Trophoblast cell (in vitro differentiated cells and primary cell): Measurements from ENCODE around the gene FOXL3.

Source experiments
- DNase-seq, 2 donors: peaks; one replicate each; pipeline ENCODE4 v3.0.0-alpha.2; 2016
- H2AFZ ChIP-seq: 2 replicates; pipeline ENCODE4 v1.6.1; 2013; ENCODE audit warnings: low read length, moderate library complexity, mild to moderate bottlenecking; ENCODE audit not compliant: insufficient read depth, poor library complexity
- H2AK5ac ChIP-seq: 2 replicates; pipeline ENCODE4 v1.6.1; 2013; ENCODE audit warnings: mild to moderate bottlenecking, low read length
- H2BK120ac ChIP-seq: 2 replicates; pipeline ENCODE4 v1.6.1; 2013; ENCODE audit warnings: low read length, mild to moderate bottlenecking, moderate library complexity; ENCODE audit not compliant: insufficient read depth, poor library complexity
- H2BK12ac ChIP-seq: 2 replicates; pipeline ENCODE4 v1.6.1; 2013; ENCODE audit warnings: mild to moderate bottlenecking, low read length, moderate library complexity
- H2BK5ac ChIP-seq: 2 replicates; pipeline ENCODE4 v1.6.1; 2013; ENCODE audit warnings: low read length, low read depth, moderate library complexity, mild to moderate bottlenecking; ENCODE audit not compliant: poor library complexity
- H3K14ac ChIP-seq: 2 replicates; pipeline ENCODE4 v1.6.1; 2013; ENCODE audit warnings: mild to moderate bottlenecking, low read length
- H3K18ac ChIP-seq: 2 replicates; pipeline ENCODE4 v1.6.1; 2013; ENCODE audit warnings: mild to moderate bottlenecking, low read length
- H3K23ac ChIP-seq: 2 replicates; pipeline ENCODE4 v1.6.1; 2013; ENCODE audit warnings: low read length
- H3K27ac ChIP-seq: 2 replicates; pipeline ENCODE4 v1.5.1; 2013; ENCODE audit warnings: low read depth, mild to moderate bottlenecking, inconsistent platforms, low read length, moderate library complexity
- H3K27me3 ChIP-seq: 2 replicates; pipeline ENCODE4 v1.6.1; 2013; ENCODE audit warnings: inconsistent platforms, mild to moderate bottlenecking, low read length, moderate library complexity; ENCODE audit not compliant: insufficient read depth
- H3K36me3 ChIP-seq, 2 experiments: 1 replicate in 1 of 2; 2 replicates in 1 of 2; pipeline ENCODE4 v1.6.1; 2013; ENCODE audit warnings: low read length in 2 of 2, mild to moderate bottlenecking in 2 of 2, moderate library complexity in 1 of 2; ENCODE audit not compliant: insufficient read depth in 2 of 2, control insufficient read depth in 1 of 2
- H3K4ac ChIP-seq: 2 replicates; pipeline ENCODE4 v1.6.1; 2013; ENCODE audit warnings: low read depth, mild to moderate bottlenecking, low read length, moderate library complexity
- H3K4me1 ChIP-seq, 2 experiments: 1 replicate in 1 of 2; 2 replicates in 1 of 2; pipeline ENCODE4 v1.6.1; 2013; ENCODE audit warnings: low read length in 2 of 2, mild to moderate bottlenecking in 2 of 2, moderate library complexity in 1 of 2; ENCODE audit not compliant: insufficient read depth in 2 of 2, control insufficient read depth in 1 of 2
- H3K4me2 ChIP-seq: 2 replicates; pipeline ENCODE4 v1.6.1; 2013; ENCODE audit warnings: inconsistent platforms, mild to moderate bottlenecking, low read length, moderate library complexity
- H3K4me3 ChIP-seq: 2 replicates; pipeline ENCODE4 v1.5.1; 2013; ENCODE audit warnings: mild to moderate bottlenecking, low read depth, low read length, inconsistent platforms
- H3K79me1 ChIP-seq: one replicate; pipeline ENCODE4 v1.6.1; 2013; ENCODE audit warnings: low read length
- H3K79me2 ChIP-seq: 2 replicates; pipeline ENCODE4 v1.6.1; 2013; ENCODE audit warnings: low read length, mild to moderate bottlenecking; ENCODE audit not compliant: control insufficient read depth, insufficient read depth, poor library complexity
- H3K9ac ChIP-seq: 2 replicates; pipeline ENCODE4 v1.6.1; 2013; ENCODE audit warnings: mild to moderate bottlenecking, low read length
- H3K9me3 ChIP-seq: 2 replicates; pipeline ENCODE4 v1.6.1; 2013; ENCODE audit warnings: low read depth, mild to moderate bottlenecking, control low read depth, inconsistent platforms, low read length; ENCODE audit not compliant: insufficient read depth
- H4K12ac ChIP-seq: 2 replicates; pipeline ENCODE4 v1.6.1; 2013; ENCODE audit warnings: low read depth, mild to moderate bottlenecking, low read length, moderate library complexity
- H4K8ac ChIP-seq: 2 replicates; pipeline ENCODE4 v1.6.1; 2013; ENCODE audit warnings: low read depth, mild to moderate bottlenecking, low read length, moderate library complexity
- H4K91ac ChIP-seq: one replicate; pipeline ENCODE4 v1.6.1; 2013; ENCODE audit warnings: low read depth, mild to moderate bottlenecking, low read length, moderate library complexity
- WGBS: extraction: QIAGEN DNeasy Blood & Tissue Kit; methylation state at CpG from one replicate; pipeline ENCODE4 v1.1.7; 2013; ENCODE audit warnings: missing lambda C conversion rate; ENCODE audit not compliant: insufficient read length, insufficient coverage; ENCODE audit errors: extremely low coverage; 5-methylcytosine and 5-hydroxymethylcytosine counted together

Gene FOXL3

GRCh38 chr7:276230-276835, 13.6 kb upstream of the FOXL3 start:
- no CpG with 5 or more reads among the region's 10 CpGs for WGBS
- Histone ChIP-seq H3K36me3 (no peaks in the 10 kb centered on the region), H4K91ac (no peak overlapping the region), H3K27ac (no peak overlapping the region), H3K9me3 (peaks cover 31% of the 10 kb centered on the region), H3K14ac (no peak overlapping the region), H3K4ac (no peak overlapping the region), H3K27me3 (no peaks in the 10 kb centered on the region), H4K8ac (no peak overlapping the region), H2BK12ac (no peak overlapping the region), H3K79me2 (no peaks in the 10 kb centered on the region), H2BK5ac (no peak overlapping the region), H3K18ac (no peak overlapping the region), H3K4me2 (no peak overlapping the region), H3K4me1 (no peaks in the 10 kb centered on the region), H3K4me3 (no peak overlapping the region), H3K79me1 (no peaks in the 10 kb centered on the region), H4K12ac (no peak overlapping the region), H2AFZ (no peak overlapping the region), H2AK5ac (no peak overlapping the region), H3K23ac (no peak overlapping the region), H3K9ac (no peak overlapping the region), H2BK120ac (no peak overlapping the region)
- no peak for DNase-seq

GRCh38 chr7:277228-277627, 12.7 kb upstream of the FOXL3 start:
- no peaks in the 10 kb centered on the region for H3K27me3 ChIP-seq
- no peak overlapping the region for H4K8ac ChIP-seq
- H3K4me1 ChIP-seq: no peaks in the 10 kb centered on the region
- DNase-seq: peak in 1 of 2 donors; percentile 4
- no peak overlapping the region for H3K9ac ChIP-seq
- no peak overlapping the region for H3K14ac ChIP-seq
- no peak overlapping the region for H3K18ac ChIP-seq
- WGBS: no CpG with 5 or more reads among the region's 4 CpGs
- no peak overlapping the region for H2AFZ ChIP-seq
- no peaks in the 10 kb centered on the region for H3K36me3 ChIP-seq
- peaks cover 25% of the 10 kb centered on the region for H3K9me3 ChIP-seq
- no peak overlapping the region for H2BK120ac ChIP-seq
- no peak overlapping the region for H2BK12ac ChIP-seq
- no peak overlapping the region for H3K23ac ChIP-seq
- H4K12ac ChIP-seq: no peak overlapping the region
- no peak overlapping the region for H3K4me3 ChIP-seq
- H4K91ac ChIP-seq: no peak overlapping the region
- H3K27ac ChIP-seq: no peak overlapping the region
- no peak overlapping the region for H3K4me2 ChIP-seq
- no peak overlapping the region for H2BK5ac ChIP-seq
- H3K4ac ChIP-seq: no peak overlapping the region
- no peak overlapping the region for H2AK5ac ChIP-seq
- H3K79me1 ChIP-seq: no peaks in the 10 kb centered on the region
- H3K79me2 ChIP-seq: no peaks in the 10 kb centered on the region

GRCh38 chr7:278081-278480, 11.9 kb upstream of the FOXL3 start:
- Histone ChIP-seq H3K9me3 (peaks cover 19% of the 10 kb centered on the region), H3K23ac (no peak overlapping the region), H4K12ac (no peak overlapping the region), H3K27ac (no peak overlapping the region), H3K36me3 (no peaks in the 10 kb centered on the region), H4K91ac (no peak overlapping the region), H3K9ac (no peak overlapping the region), H3K79me2 (no peaks in the 10 kb centered on the region), H2BK120ac (no peak overlapping the region), H3K18ac (no peak overlapping the region), H3K4ac (no peak overlapping the region), H3K79me1 (no peaks in the 10 kb centered on the region), H3K4me1 (no peaks in the 10 kb centered on the region), H4K8ac (no peak overlapping the region), H2AFZ (no peak overlapping the region), H2AK5ac (no peak overlapping the region), H2BK5ac (no peak overlapping the region), H3K4me3 (no peak overlapping the region), H3K14ac (no peak overlapping the region), H2BK12ac (no peak overlapping the region), H3K4me2 (no peak overlapping the region), H3K27me3 (no peaks in the 10 kb centered on the region)
- DNase-seq: no peak
- no CpG with 5 or more reads among the region's 5 CpGs for WGBS

GRCh38 chr7:279821-280220, 10.1 kb upstream of the FOXL3 start:
- no peak overlapping the region for H3K4me2 ChIP-seq
- no peak overlapping the region for H2BK12ac ChIP-seq
- no peaks in the 10 kb centered on the region for H3K4me1 ChIP-seq
- H3K27me3 ChIP-seq: no peaks in the 10 kb centered on the region
- no peak overlapping the region for H3K23ac ChIP-seq
- no peak overlapping the region for H3K18ac ChIP-seq
- no peak overlapping the region for H4K91ac ChIP-seq
- H2AFZ ChIP-seq: no peak overlapping the region
- no CpG with 5 or more reads among the region's 10 CpGs for WGBS
- H3K9ac ChIP-seq: no peak overlapping the region
- no peaks in the 10 kb centered on the region for H3K79me2 ChIP-seq
- H2BK5ac ChIP-seq: no peak overlapping the region
- H3K4me3 ChIP-seq: no peak overlapping the region
- no peak overlapping the region for H3K4ac ChIP-seq
- no peak overlapping the region for H2AK5ac ChIP-seq
- H2BK120ac ChIP-seq: no peak overlapping the region
- peaks cover 19% of the 10 kb centered on the region for H3K9me3 ChIP-seq
- H3K36me3 ChIP-seq: no peaks in the 10 kb centered on the region
- no peak overlapping the region for H4K12ac ChIP-seq
- no peak overlapping the region for H3K27ac ChIP-seq
- H3K14ac ChIP-seq: no peak overlapping the region
- no peaks in the 10 kb centered on the region for H3K79me1 ChIP-seq
- no peak overlapping the region for H4K8ac ChIP-seq
- no peak for DNase-seq
